ENCODE measurements around the gene SIAH2.

Gene SIAH2

DNA sequence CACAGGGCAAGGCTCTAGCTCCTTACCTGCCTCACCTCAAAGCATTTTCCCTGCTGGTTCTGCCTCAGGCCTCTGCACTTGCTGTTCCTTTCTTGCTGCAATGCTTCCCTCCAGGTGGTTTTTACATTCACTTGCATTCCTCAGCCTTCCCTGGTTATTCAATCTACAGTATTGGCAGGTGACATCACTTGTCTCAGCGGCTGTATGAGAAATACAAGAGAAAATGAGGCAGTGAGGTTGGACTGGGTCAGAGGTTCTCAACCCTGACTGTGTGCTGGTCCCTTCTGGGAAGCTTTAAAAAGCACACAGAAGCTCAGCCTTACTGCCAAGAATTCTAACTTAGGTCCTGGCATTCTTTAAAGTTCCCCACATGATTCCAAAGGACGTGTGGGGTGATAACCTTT is 26.7 kb downstream of the SIAH2 start:
- in situ Hi-C loops (cut with HindIII; ENCODE audit: low sequenced_read_pairs) = no loop called here

DNA sequence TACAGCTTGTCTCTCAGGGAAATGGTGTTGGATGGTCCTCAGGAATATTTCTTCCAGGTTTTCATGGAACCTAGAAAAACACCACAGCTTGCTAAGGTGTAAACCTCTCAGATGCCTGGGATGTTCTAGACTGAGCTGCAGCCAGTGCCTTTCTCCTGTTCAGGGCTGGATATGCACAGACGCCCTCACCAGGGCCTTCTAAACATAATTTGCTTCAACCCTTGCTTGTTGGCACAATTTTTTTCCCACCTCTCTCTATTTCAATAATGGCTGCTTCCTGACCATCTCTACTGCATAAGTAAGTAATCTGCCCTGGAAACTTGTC is 28.2 kb downstream of the SIAH2 start:
- in situ Hi-C loops (cut with HindIII; ENCODE audit: low sequenced_read_pairs) = no loop called here

DNA sequence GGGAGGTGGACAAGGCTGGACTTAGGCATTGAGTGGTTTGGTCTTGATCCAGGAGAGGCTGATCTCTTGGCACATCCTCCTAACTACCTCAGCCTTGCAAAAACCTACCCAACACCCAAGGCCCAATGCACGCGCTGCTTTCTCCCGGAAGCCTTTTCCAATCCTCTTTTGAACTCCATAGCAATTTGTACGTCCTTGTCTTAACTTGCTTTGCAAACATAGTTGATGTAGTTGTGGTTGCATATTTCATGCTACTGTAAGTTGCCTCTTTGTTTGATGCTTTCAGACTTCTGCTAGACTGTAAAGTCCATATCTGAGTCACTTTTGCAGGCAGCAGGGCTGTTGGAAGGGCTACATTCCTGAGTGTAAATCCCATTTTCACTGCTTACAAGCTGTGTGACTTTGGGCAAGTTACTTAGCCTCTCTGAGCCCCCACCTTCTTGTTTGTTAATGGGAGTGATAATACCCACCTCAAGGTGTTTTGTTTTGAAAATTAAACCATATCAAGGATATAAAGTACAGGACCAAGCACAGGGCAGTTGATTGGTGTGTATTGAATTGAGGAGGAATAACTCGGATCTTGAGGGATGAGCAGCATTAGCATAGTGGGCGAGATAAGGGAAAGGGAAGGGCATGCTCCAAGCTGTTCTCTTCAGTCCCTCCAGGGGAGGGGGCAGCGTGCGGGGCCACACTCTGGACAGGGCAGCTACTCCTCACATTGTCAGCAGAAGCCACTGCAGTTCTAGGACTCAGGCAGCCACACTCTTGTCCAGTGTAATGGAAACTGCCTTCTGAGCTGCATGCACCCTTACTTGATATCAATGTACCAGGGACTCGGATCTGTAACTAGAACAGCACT is 28.8 kb downstream of the SIAH2 start:
- in situ Hi-C loops (cut with HindIII; ENCODE audit: low sequenced_read_pairs) = no loop called here

DNA sequence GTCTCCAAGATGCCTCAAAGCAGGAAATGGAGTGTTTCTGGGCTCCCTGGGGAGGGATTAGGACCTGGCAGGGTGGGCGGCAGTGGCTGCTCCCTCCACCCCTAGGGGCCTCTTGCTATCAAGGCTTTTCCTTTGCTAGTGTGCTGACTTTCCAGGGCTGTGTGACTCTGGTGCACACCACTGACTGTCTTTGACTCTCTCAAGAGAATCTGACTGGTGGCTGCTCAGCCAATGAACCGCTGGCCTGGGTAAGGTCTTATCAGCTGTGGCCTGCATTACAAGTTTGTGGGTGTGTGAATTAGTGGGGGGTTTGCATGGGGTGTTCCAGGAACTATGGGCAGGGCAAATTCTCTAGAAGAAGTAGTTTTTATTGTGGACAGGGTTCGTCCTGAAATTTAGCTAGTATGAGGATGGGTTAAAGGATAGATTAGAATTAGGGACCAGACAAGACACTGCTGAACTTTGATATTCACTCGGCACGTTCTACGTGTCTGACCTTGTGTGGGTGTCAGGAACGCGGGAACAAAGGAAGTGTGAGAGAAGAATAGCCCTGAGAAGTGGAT is 29.5 kb downstream of the SIAH2 start:
- in situ Hi-C loops (cut with HindIII; ENCODE audit: low sequenced_read_pairs) = no loop called here

DNA sequence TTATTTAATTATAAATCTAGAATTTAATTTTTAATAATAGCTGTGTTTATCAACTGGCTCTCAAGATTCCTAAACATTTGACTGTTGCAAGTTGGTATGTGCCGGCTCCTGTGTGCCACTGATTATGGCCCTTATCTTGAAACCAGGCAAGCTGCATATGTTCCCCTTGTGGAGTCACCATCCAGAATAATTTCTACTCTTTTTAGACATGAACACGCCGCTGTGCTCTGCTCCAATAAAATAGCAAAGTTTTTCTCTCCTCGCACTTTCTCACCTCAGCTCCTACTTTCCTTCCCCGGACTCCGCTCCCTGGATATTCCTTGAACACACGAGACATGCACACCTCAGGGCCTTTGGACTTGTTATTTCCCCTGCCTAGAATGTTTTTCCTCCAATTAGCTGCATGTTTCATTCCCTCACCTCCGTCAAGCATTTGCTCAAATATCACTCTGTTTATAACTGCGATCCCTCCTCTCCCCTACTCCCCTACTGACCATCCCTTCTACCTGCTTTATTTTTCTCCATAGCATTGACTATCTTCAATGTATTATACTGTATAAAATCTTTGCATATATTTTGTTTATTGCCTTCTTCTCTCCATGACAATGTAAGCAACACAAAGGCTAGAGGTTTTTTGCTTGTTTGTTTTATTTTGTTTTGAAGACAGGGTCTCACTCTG is 33.1 kb downstream of the SIAH2 start:
- in situ Hi-C loops (cut with HindIII; ENCODE audit: low sequenced_read_pairs) = no loop called here

DNA sequence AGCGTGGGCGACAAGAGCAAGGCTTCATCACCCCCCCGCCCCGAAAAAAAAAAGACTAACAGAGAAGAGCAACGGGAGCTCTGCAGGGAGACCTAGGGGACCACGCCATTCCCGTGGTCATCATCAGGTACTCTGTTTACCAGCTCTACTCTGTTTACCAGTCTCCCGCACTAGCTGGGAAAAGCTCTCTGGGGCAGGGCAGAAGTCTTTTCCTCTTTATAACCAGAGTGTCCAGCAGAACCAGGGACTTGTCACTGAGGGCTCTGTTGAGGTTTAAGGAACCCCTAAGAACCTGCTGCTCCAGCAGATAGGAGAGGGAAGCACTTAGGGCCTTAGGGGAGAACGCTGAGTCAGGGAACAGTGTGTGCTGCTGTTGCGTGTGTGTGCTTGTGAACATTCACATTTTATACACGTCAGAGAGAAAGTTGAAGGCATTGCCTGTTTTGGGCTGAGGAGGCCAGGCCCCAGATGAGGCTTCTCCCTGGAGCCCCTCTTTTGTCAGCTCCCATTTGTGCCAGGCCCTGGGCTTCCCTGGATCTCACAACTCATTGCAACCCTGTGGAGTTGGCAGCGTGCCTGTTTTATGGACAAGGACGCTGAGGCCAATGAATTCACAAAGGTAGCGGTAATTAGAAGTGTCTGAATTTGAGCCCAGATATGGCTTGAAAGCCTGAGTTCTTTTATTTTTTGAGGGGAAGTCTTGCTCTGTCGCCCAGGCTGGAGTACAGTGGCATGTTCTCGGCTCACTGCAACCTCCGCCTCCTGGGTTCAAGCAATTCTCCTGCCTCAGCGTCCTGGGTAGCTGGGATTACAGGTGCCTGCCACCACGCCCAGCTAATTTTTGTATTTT is 35.1 kb downstream of the SIAH2 start:
- in situ Hi-C loops (cut with HindIII; ENCODE audit: low sequenced_read_pairs) = no loop called here

DNA sequence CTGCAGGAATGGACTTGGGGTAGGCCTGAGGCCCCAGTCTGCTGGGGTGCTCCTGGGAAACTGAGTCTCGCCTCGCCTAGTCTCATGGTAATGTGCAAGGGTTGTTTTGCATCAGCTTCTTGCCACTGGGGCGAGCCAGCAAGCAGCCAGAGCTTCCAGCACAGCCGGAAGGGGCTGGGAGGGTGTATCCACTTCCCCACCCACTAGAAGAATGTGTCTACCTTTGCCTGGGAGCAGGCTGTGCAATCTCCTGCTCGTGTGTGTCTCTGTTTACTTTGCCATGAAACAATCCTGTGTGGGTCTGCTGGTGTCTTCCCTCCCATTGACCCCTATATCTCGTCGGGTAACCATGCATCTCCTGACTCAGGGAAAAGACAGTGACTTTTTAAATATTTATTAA is 37.4 kb downstream of the SIAH2 start:
- in situ Hi-C loops (cut with HindIII; ENCODE audit: low sequenced_read_pairs) = no loop called here

DNA sequence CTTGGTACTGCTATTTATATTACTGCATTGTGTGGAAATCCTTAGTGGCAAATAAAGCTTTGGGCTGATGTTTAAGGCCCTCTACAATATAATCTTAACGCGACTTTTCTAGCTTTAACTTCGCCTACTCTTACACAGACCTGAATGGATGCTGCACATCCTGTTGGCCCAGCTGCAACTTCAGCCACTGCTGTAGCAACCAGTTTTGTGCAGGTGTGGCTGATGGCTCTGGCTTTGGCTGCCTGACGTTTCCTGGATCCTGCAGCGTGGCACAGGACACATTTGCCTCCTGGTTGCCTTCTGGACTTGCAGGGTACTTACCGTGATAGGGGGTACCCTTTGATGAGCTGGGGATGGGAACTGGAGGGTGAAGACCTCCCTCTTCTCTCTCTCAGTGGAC is 39.0 kb downstream of the SIAH2 start:
- in situ Hi-C loops (cut with HindIII; ENCODE audit: low sequenced_read_pairs) = no loop called here

DNA sequence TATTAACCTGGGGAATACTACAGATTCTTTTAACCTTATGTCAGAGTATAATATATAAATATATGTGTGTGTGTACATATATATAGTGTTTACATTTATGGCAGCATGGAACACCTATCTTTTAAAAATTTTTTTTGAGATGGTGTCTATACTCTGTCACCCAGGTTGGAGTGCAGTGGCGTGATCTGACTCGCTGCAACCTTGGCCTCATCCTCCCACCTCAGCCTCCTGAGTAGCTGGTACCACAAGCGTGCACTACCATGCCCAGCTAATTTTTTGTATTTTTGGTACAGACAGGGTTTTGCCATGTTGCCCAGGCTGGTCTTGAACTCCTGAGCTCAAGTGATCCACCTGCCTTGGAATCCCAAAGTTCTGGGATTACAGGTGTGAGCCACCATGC is 40.7 kb downstream of the SIAH2 start:
- in situ Hi-C loops (cut with HindIII; ENCODE audit: low sequenced_read_pairs) = no loop called here

DNA sequence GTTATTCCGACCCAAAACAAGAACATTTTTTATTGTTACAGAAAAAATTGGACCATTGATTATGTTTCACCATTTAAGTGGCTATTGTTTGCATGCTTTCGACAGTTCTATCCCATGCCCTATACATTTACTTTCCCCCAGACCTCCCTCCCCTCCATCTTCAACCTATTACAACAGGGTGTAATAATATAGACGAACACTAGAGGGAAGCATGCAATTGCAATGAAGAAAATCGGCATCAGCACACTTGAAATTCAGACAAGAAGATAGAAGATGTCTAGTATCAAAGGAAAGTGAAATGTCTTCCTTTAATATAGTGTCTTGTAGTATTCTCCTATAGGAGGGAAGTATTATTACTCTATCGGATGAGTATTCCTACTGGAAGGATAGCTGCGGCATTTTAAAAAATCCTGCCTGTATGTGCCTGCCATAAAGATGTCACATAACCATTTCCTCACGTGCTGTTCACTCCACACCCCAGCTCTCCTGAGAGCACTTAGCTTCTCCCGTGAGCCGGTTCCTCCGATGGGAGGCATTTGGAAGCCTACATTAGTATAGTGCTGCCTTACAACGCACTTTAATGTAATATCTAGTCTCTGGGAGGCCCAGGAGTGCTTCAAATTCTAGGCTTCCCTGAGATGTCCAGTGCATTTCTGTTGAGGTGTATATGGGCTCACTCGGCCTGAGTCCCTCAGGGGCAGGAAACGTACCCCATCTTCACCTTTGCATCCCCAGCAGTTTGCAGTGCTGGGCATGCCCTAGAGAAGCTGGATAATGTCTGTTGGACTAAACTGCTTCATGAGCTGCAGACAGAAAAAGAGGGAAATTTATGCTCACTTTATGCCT is 41.5 kb downstream of the SIAH2 start:
- in situ Hi-C loops (cut with HindIII; ENCODE audit: low sequenced_read_pairs) = no loop called here

DNA sequence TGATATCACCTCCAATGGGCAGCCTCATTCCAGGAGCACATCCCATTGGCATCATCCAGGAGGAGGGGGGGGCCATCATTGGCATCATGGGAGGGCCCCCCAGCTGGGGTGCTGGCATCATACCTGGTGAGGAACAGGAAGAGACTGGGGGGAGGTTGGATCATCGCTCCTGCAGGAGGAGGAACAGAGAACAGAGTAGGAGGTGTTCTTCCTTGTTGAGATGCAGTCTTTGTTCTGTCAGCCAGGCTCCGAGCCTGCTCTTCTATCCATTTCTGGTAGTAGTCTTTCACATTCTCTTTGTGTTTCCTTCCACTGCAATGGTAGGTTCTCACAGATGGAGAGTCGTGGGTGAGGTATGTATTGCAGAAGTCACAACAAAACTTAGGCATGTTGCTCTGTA is 42.5 kb downstream of the SIAH2 start:
- in situ Hi-C loops (cut with HindIII; ENCODE audit: low sequenced_read_pairs) = no loop called here

DNA sequence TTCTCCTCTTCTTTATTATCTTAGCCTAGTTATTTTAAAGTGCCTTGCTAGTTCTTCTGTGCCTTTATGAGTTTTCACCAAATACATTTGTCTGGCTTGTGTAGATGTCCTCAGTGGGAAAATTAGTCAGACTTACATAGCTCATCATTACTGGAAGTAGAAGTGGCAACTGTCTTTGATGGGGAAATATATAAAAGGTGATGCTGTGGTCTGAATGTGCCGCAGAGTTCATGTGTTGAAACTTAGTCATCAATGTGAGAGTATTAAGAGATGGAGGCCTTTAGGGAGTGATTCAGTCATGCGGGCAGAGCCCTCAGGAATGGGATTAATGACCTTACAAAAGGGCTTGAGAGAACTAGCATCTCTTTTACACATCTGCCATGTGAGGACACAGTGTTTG is 52.9 kb downstream of the SIAH2 start:
- in situ Hi-C loops (cut with HindIII; ENCODE audit: low sequenced_read_pairs) = no loop called here

DNA sequence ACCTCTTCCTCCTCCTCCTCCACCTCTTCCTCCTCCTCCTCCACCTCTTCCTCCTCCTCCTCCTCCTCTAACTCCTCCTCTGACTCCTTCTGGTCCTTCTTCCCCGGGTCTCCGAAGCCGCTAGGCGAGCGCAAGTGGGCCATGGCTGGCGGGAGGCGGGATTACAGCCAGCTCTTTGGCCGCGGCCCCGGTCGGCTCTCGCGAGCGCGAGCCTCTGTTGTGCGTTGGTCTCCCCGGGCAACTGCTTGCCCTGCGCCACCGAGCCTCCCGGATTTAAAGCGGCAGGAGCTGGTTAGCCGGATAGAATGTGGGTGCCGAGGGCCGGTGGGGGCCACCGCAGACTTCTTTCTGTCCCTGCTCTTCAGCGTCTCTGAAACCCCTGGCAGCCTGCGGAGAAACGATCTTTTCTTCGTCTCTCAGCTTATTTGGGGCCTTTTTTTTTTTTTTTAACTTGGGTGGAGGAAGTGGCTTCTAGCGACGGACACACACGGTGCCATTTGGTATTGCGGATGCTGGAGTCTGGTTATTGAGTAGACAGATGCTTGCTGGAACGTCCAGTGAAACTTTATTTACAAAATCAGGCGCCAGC is 59.1 kb downstream of the SIAH2 start, which contains the start of gene ERICH6:
ERICH6 (minus strand) TSS at position 165 of the 589 bp plus-strand sequence; CDS start at position 143, 22 bp downstream.
- in situ Hi-C loops (cut with HindIII; ENCODE audit: low sequenced_read_pairs) = no loop called here

DNA sequence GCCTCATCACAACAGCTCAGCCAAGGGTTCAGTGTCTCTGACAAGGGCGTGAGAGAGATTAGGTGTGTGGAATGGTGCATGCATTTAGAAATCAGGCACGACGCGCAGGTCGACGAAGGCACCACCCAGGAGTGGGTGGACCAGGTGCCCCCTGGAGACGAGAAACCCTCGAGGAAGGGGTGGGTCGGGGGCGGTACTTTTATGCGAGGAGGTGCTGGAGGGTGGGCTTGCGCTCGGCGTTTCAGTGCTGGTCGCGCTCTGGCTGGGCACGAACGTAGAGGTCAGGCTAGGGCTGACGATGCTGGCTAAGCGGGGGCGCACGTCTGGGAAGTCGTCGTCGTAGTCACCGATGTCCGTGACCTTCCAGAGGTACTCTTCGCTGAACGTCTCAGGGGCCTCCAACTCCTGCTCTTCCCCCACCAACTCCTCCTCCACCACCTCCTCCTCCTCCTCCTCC is 59.6 kb downstream of the SIAH2 start:
- in situ Hi-C loops (cut with HindIII; ENCODE audit: low sequenced_read_pairs) = no loop called here

DNA sequence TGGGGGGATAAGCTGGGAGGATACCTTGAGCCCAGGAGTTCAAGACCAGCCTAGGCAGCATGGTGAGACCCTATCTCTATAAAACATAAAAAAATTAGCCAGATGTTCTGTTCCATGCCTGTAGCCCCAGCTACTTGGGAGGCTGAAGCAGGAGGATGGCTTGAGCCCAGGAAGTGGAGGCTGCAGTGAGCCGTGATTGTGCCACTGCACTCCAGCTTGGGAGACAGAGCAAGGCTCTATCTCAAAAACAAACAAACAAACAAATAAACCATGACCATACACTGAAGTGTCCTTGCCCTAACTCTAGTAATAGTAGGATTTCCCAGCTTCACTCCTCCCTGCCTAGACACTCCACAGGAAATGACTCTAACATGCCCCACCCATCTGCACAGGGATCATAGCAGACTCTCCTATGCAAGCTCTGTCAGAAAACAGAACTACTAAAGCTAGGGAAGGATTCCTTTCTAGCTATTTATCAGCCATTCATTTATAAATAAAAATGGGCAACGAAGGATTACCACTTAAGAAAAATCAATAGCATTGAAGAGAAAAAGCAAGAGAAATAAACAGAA is 63.8 kb downstream of the SIAH2 start:
- in situ Hi-C loops (cut with HindIII; ENCODE audit: low sequenced_read_pairs) = no loop called here

DNA sequence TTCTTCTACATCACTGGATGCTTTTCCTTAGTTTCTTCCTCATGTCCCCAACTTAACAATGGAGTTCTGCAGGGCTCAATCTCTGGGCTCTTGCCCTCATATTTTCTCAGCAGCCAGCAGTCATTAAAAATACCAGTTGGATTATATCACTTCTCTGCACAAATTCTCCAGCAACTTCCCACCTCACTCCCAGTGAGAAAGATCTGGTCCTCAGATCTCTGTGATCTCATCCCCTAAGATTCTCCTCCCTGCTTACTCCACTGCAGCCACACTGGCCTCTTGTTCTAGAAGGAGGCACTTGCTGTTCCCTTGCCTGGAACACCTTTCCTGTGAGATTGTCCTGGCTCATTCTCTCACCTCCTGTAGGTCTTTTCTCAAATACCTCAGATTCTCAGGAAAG is 65.3 kb downstream of the SIAH2 start:
- in situ Hi-C loops (cut with HindIII; ENCODE audit: low sequenced_read_pairs) = no loop called here

DNA sequence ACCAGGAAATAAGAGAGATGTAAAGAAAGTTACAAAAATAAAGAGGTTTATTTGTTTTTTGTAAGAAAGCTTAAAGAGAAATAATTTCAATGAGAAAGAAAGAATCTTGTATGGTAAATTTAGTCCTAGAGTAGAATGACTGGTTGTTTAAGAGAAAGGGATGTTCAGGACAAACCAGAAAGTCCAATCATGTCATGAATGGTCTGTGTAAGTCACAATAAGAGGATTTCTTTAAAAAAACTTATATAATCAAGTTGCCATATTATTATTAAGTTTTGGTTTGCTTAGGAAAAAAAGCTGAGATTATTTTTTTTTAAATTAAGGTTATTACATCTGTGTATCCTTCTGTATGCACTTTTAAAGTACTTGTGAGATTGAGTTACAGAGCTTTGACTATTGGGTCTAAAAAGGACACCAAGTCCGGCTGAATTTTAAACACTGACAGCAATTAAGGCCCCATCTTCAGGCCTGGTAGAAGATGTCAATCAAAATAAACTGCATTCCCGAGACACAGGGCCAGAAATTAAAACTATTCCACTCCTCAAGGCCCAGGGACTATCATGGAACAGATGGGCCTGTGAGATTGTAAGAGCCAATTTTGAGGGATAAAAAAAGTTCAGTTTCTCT is 71.4 kb downstream of the SIAH2 start:
- in situ Hi-C loops (cut with HindIII; ENCODE audit: low sequenced_read_pairs) = no loop called here

All from DLD1 (cell line).